Thoracic aorta (tissue), 2 donors: Measurements from ENCODE around the gene ADAMTSL2. TPM values are rescaled to one million over a fixed set of nuclear protein-coding genes. Genes with fewer than 3 reads are reported as not detected.
A peak's percentile ranks its signal among the peaks of the same experiment; 100 is the strongest.

Experiments
- ATAC-seq: fragments of 150-250 bp; one replicate; pipeline ENCODE4 v1.8.0; 2017; ENCODE audit warnings: low read depth; ENCODE audit not compliant: insufficient number of reproducible peaks, low FRiP score
- DNase-seq: peaks from one replicate; pipeline ENCODE4 v3.0.0-alpha.2; 2020; ENCODE audit warnings: low spot score
- H3K27ac ChIP-seq, 2 donors: fragments of 200-600 bp; sonication (generic); 1 replicate in 1 of 2; 2 replicates in 1 of 2; pipeline ENCODE4 v1.5.1; 2016; ENCODE audit warnings: mild to moderate bottlenecking in 2 of 2, moderate library complexity in 2 of 2
- H3K27me3 ChIP-seq: fragments of 200-600 bp; sonication (generic); replicated peaks from 2 replicates; pipeline ENCODE4 v1.6.0; 2016; ENCODE audit warnings: mild to moderate bottlenecking; ENCODE audit not compliant: insufficient read depth
- H3K36me3 ChIP-seq: fragments of 200-600 bp; sonication (generic); one replicate; pipeline ENCODE4 v1.5.1; 2016
- H3K4me1 ChIP-seq, 2 donors: fragments of 200-600 bp; sonication (generic); 1 replicate in 1 of 2; 2 replicates in 1 of 2; pipeline versions ENCODE4 v1.5.1 to v1.6.0; 2016; ENCODE audit warnings: low read depth in 2 of 2, mild to moderate bottlenecking in 1 of 2; ENCODE audit not compliant: control insufficient read depth in 1 of 2
- H3K4me3 ChIP-seq: fragments of 200-600 bp; sonication (generic); 2 replicates; pipeline ENCODE4 v1.5.1; 2016; ENCODE audit warnings: mild to moderate bottlenecking
- H3K9me3 ChIP-seq: fragments of 200-600 bp; sonication (generic); 2 replicates; pipeline ENCODE4 v1.5.1; 2016
- total RNA-seq, 2 donors: library from RNA; depleted of rRNA; stranded (reverse); fragments of >200 nt; gene quantifications; one replicate each; pipeline versions ENCODE4 v1.1.0 to v1.2.3, GENCODE V29; 2016
- TF ChIP-seq, protein P1 (sequence below): fragments of 200-600 bp; sonication (generic); IDR thresholded peaks from one replicate; pipeline ENCODE4 v1.5.1; 2019; ENCODE audit warnings: antibody characterized with exemption

The ADAMTSL2 gene
- total RNA-seq, 2 donors from 2014 or later = 2.8 to 5.5 TPM

DNA sequence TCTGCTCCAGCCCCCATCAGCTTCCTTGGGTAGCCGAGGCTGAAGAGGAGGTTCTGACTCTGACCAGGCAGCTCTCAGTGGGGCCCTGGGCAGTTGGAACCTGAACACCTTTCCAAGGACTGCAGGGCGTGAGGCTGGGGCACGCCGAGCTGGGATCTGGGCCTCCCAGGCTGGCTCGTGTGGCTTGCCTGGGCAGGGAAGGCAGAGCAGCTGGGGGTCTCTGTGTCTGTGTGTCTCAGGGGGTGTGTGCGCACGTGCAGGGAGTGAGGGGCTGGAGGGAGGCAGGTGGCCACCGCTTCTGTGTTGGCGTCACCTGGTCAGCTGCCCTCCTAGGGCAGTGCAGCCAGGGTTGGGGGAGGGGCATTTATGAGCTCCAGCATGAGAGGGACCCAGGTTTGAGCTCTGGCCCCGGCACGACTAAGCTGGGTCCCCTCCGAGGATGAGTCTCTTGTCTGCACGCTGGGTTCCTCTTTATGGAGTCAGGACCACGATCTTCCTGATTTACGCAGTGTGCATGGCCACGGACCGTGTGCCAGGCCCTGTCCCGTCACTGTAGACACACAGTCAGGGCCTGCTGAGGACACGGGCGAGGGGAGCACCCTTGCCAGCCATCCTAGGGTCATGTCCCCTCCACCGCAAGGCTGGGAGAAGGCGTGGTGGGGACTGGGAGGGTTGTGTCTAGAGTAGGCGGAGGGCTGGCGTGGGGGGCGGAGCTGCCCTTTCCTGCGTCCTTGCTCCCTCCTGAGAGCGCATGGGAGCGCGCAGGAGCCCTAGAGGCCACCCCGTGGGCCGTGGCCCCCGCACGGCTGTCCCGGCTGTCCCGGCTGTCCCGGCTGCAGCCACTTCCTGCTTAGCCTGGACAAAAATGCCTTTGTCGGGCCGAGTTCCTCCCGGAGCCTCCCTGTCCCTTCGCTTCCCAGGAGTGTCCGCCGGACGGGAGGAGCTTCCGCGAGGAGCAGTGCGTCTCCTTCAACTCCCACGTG is 4.6 kb downstream of the ADAMTSL2 start:
- H3K27me3 ChIP-seq = no peaks in the 10 kb centered on the region
- no peak overlapping the region for H3K27ac ChIP-seq
- H3K36me3 ChIP-seq = no peaks in the 10 kb centered on the region
- DNase-seq (no peak), ATAC-seq (no peak)
- TF ChIP-seq, protein P1, sequence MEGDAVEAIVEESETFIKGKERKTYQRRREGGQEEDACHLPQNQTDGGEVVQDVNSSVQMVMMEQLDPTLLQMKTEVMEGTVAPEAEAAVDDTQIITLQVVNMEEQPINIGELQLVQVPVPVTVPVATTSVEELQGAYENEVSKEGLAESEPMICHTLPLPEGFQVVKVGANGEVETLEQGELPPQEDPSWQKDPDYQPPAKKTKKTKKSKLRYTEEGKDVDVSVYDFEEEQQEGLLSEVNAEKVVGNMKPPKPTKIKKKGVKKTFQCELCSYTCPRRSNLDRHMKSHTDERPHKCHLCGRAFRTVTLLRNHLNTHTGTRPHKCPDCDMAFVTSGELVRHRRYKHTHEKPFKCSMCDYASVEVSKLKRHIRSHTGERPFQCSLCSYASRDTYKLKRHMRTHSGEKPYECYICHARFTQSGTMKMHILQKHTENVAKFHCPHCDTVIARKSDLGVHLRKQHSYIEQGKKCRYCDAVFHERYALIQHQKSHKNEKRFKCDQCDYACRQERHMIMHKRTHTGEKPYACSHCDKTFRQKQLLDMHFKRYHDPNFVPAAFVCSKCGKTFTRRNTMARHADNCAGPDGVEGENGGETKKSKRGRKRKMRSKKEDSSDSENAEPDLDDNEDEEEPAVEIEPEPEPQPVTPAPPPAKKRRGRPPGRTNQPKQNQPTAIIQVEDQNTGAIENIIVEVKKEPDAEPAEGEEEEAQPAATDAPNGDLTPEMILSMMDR = no peak
- H3K9me3 ChIP-seq = no peaks in the 10 kb centered on the region
- peak overlapping the region; percentile 11 for H3K4me3 ChIP-seq
- H3K4me1 ChIP-seq = peaks cover 9% of the 10 kb centered on the region in 2 donors

DNA sequence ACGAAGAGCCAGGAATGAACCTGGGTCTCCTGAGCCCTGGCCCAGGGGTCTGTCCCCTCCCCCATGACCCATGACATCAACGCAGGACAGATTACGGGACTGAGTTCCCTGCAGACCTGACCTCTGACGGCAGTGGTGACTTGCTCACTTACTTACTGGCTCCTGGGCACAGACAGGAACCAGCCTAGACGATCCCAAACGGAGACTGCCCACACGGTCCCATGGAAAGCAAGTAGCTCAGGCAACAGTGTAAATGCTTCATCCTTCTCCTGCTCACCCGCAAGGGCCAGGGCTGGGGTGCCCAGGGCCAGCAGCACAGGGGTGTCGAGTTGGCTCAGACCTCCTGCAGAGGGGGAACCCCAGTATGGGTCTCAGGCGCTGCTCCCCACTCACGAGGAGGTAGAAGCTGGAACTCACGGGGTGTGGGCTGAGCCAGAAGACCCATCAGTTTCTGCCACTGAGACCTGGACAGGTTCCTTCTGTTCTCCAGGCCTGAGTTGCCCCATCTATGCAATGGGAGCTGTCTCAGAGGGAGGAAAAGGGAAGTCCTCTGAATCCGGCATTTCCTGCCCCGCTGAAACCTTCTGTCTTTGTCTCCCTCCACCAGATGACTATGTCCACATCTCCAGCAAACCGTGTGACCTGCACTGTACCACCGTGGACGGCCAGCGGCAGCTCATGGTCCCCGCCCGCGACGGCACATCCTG is 5.6 kb downstream of the ADAMTSL2 start:
- DNase-seq (no peak), ATAC-seq (no peak)
- no peaks in the 10 kb centered on the region for H3K27me3 ChIP-seq
- no peak overlapping the region for H3K27ac ChIP-seq
- TF ChIP-seq, protein P1 = no peak
- no peaks in the 10 kb centered on the region for H3K9me3 ChIP-seq
- H3K4me3 ChIP-seq = no peak overlapping the region
- no peaks in the 10 kb centered on the region for H3K4me1 ChIP-seq
- H3K36me3 ChIP-seq = no peaks in the 10 kb centered on the region

DNA sequence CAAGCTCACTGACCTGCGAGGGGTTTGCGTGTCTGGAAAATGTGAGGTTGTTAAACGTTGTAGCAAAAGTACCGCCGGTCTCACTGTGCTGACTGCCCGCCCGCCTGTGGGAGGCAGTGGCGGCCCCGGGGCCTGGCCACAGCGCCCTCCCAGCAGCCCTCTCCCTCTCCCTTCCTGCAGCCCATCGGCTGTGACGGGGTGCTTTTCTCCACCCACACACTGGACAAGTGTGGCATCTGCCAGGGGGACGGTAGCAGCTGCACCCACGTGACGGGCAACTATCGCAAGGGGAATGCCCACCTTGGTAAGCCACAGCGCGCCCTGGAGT is 6.2 kb downstream of the ADAMTSL2 start:
- H3K4me3 ChIP-seq = no peak overlapping the region
- ATAC-seq = no peak
- TF ChIP-seq, protein P1 = no peak
- H3K36me3 ChIP-seq = no peaks in the 10 kb centered on the region
- H3K27ac ChIP-seq = no peak overlapping the region
- no peaks in the 10 kb centered on the region for H3K4me1 ChIP-seq
- no peak for DNase-seq
- H3K27me3 ChIP-seq = no peaks in the 10 kb centered on the region
- no peaks in the 10 kb centered on the region for H3K9me3 ChIP-seq

DNA sequence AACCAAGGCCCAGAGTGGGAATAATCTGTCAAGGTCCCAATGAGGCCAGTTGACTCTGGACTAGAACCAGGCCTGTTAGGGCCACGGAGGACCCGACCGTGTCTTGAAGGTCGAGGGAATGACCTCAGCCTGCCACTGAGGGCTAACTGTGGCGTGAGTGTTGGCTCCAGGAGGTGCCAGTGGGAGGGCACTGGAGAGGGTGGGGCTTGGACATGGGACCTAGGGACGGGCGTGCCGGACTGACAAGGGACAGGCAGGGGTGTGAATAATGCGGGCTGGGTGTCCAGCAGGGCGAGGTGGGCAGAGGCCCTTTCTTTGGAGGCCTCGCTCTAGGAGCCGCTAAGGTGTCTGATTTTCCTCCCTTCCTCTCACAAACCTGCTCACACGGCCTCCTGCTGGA is 7.5 kb downstream of the ADAMTSL2 start:
- H3K27me3 ChIP-seq = no peaks in the 10 kb centered on the region
- H3K36me3 ChIP-seq = no peaks in the 10 kb centered on the region
- H3K4me3 ChIP-seq = no peak overlapping the region
- H3K27ac ChIP-seq = no peak overlapping the region
- ATAC-seq (no peak), DNase-seq (no peak)
- TF ChIP-seq, protein P1 = no peak
- H3K9me3 ChIP-seq = no peaks in the 10 kb centered on the region
- no peaks in the 10 kb centered on the region for H3K4me1 ChIP-seq

DNA sequence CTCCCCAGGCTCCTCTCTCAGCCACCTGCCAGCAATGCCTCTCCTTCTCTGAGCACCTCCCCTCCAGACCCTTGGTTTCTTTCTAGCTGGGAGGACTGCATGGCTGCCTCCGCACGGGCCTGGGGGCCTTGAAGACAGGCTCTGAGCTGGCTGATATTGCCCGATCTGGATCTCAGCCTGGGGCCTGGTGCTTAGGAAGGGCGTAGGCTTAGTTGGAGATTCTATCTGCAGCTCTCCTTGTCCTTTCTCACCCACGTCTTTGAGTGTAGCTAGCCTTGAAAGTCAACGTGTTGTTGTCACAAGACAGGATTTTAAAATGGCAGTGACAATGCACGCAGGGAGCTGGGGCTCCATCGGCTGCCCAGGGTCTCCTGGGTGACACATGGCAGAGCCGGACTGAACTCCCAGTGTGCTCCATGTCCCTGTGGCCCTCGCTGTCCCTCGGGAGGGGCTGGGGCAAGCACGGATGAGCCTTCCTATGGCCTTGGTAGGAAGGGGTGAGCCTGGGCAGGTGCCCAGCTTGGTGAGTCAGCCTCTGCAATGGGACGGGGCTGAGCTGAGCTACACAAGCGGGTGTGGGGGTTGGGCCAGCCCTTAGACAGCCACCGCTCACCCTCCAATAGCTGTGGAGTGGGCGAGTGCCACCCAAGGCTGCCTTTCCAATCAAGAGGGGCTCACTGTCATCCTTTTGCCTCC is 9.4 kb downstream of the ADAMTSL2 start:
- TF ChIP-seq, protein P1 = no peak
- H3K9me3 ChIP-seq = no peaks in the 10 kb centered on the region
- DNase-seq (no peak), ATAC-seq (no peak)
- H3K27me3 ChIP-seq = no peaks in the 10 kb centered on the region
- no peaks in the 10 kb centered on the region for H3K4me1 ChIP-seq
- H3K4me3 ChIP-seq = no peak overlapping the region
- no peak overlapping the region for H3K27ac ChIP-seq
- H3K36me3 ChIP-seq = no peaks in the 10 kb centered on the region
